ENCODE results near the gene HYKK.

DNA sequence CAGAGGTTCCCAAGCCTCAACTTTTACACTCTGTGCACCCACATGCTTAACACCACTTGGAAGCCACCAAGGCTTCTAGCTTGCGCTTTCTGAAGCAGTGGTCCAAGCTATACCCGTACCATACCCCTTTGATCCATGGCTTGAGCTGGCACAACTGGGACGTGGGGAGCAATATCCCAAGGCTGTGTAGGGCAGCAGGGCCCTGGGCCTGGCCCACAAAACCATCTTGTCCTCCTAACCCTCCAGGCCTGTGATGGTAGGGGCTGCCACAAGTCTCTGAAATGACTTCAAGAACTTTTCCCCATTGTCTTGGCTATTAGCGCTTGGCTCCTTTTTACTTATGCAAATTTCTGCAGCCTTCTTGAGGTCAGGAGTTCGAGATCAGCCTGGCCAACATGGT is 16.9 kb downstream of the HYKK start:
- TF ChIP-seq, protein P1, sequence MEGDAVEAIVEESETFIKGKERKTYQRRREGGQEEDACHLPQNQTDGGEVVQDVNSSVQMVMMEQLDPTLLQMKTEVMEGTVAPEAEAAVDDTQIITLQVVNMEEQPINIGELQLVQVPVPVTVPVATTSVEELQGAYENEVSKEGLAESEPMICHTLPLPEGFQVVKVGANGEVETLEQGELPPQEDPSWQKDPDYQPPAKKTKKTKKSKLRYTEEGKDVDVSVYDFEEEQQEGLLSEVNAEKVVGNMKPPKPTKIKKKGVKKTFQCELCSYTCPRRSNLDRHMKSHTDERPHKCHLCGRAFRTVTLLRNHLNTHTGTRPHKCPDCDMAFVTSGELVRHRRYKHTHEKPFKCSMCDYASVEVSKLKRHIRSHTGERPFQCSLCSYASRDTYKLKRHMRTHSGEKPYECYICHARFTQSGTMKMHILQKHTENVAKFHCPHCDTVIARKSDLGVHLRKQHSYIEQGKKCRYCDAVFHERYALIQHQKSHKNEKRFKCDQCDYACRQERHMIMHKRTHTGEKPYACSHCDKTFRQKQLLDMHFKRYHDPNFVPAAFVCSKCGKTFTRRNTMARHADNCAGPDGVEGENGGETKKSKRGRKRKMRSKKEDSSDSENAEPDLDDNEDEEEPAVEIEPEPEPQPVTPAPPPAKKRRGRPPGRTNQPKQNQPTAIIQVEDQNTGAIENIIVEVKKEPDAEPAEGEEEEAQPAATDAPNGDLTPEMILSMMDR (IDR thresholded peaks at IDR 0.05; ENCODE audit: control extremely low read depth in 1 of 3, insufficient read depth in 1 of 3, low read depth in 1 of 3, low read length in 3 of 3), result no peak
- TF ChIP-seq SIX5 (IDR thresholded peaks at IDR 0.05; ENCODE audit: low read depth, low read length), result no peak
- no peak for TF ChIP-seq CBX8 (IDR thresholded peaks at IDR 0.05; ENCODE audit: borderline replicate concordance, low read depth, low read length)
- no peak for TF ChIP-seq RNF2 (IDR thresholded peaks at IDR 0.05; ENCODE audit: borderline replicate concordance, low read depth, low read length, missing control alignments, poor library complexity, severe bottlenecking)
- TF ChIP-seq SAP30 (IDR thresholded peaks at IDR 0.05; ENCODE audit: insufficient read depth, insufficient replicate concordance, low read length), result no peak
- no peak for TF ChIP-seq CEBPB (IDR thresholded peaks at IDR 0.05; ENCODE audit: low read depth, low read length)
